Keratinocyte (primary cell): ENCODE results near the gene GDPD4. TPM values are rescaled to one million over a fixed set of nuclear protein-coding genes. Genes with fewer than 3 reads are reported as not detected.

ENCODE experiments used
- DNase-seq: peaks from one replicate; pipeline ENCODE4 v3.0.0-alpha.2; 2011; ENCODE audit warnings: low read depth, missing footprints, low spot score
- FAIRE-seq: peaks from 2 replicates; lab custom pipeline; 2011; peaks lifted over from hg19 to GRCh38; lab: Jason Lieb, UNC
- H2AFZ ChIP-seq: 2 replicates; pipeline ENCODE4 v1.6.0; 2012; ENCODE audit warnings: low read length, control low read depth, inconsistent platforms; ENCODE audit not compliant: control insufficient read depth
- H3K27ac ChIP-seq: 2 replicates; pipeline ENCODE4 v1.5.1; 2011; ENCODE audit warnings: low read length; ENCODE audit not compliant: control insufficient read depth, insufficient read depth
- H3K27me3 ChIP-seq: 3 replicates; pipeline ENCODE4 v1.6.0; 2011; ENCODE audit warnings: low read length; ENCODE audit not compliant: control insufficient read depth, insufficient read depth; ENCODE audit errors: extremely low read depth
- H3K36me3 ChIP-seq, 2 experiments: 2 replicates in 1 of 2; 3 replicates in 1 of 2; pipeline ENCODE4 v1.5.1; 2011; ENCODE audit warnings: low read length in 2 of 2, mild to moderate bottlenecking in 1 of 2; ENCODE audit not compliant: control insufficient read depth in 2 of 2, insufficient read depth in 2 of 2; ENCODE audit errors: extremely low read depth in 1 of 2
- H3K4me1 ChIP-seq: 3 replicates; pipeline ENCODE4 v1.5.1; 2011; ENCODE audit warnings: low read length; ENCODE audit not compliant: control insufficient read depth, insufficient read depth; ENCODE audit errors: extremely low read depth
- H3K4me2 ChIP-seq: 3 replicates; pipeline ENCODE4 v1.6.0; 2011; ENCODE audit warnings: low read depth, low read length; ENCODE audit not compliant: control insufficient read depth, insufficient read depth; ENCODE audit errors: extremely low read depth
- H3K4me3 ChIP-seq, 3 experiments: fragments of 200-600 bp in 1 of 3; sonication (generic) in 1 of 3; 2 replicates in 2 of 3; 3 replicates in 1 of 3; pipeline ENCODE4 v1.5.1; 2011 to 2016; ENCODE audit warnings: low read length in 3 of 3, mild to moderate bottlenecking in 3 of 3, control low read depth in 2 of 3, inconsistent platforms in 1 of 3, low read depth in 1 of 3, mixed read lengths in 1 of 3, mixed run types in 1 of 3, moderate library complexity in 1 of 3; ENCODE audit not compliant: control insufficient read depth in 2 of 3, insufficient read depth in 2 of 3; ENCODE audit errors: extremely low read depth in 1 of 3
- H3K79me2 ChIP-seq: 2 replicates; pipeline ENCODE4 v1.6.0; 2012; ENCODE audit warnings: low read length; ENCODE audit not compliant: control insufficient read depth, insufficient read depth
- H3K9ac ChIP-seq: 3 replicates; pipeline ENCODE4 v1.6.0; 2011; ENCODE audit warnings: low read length; ENCODE audit not compliant: control insufficient read depth, insufficient read depth; ENCODE audit errors: extremely low read depth
- H3K9me1 ChIP-seq: 3 replicates; pipeline ENCODE4 v1.6.0; 2011; ENCODE audit warnings: low read length; ENCODE audit not compliant: control insufficient read depth, insufficient read depth; ENCODE audit errors: extremely low read depth
- H3K9me3 ChIP-seq: 2 replicates; pipeline ENCODE4 v1.5.1; 2012; ENCODE audit warnings: low read depth, low read length; ENCODE audit not compliant: control insufficient read depth
- H4K20me1 ChIP-seq: 3 replicates; pipeline ENCODE4 v1.6.0; 2011; ENCODE audit warnings: low read length; ENCODE audit not compliant: control insufficient read depth, insufficient read depth; ENCODE audit errors: extremely low read depth
- EZH2 ChIP-seq: IDR thresholded peaks from one replicate; pipeline ENCODE4 v1.6.1; 2012; ENCODE audit warnings: inconsistent platforms, mild to moderate bottlenecking, low read length, moderate library complexity
- dilution Hi-C: fragments of 300-500 bp; cut with MboI; formaldehyde crosslinking; loops from one replicate; pipeline ENCODE4 v1.7.0; 2020; ENCODE audit warnings: low sequenced_read_pairs; ENCODE audit not compliant: extremely low pct_ligation_motif_present
- polyA plus RNA-seq, 5 experiments: library from polyadenylated mRNA; depleted of rRNA in 3 of 5; stranded (reverse) in 3 of 5; stranded (forward) in 1 of 5; unstranded in 1 of 5; fragments of >200 nt; gene quantifications; 1 replicate in 1 of 5; 2 replicates in 3 of 5; 3 replicates in 1 of 5; pipeline versions ENCODE4 v1.2.1 to v1.2.3, GENCODE V29; 2011 to 2012; ENCODE audit warnings: missing spikeins in 2 of 5, low read depth in 1 of 5, low replicate concordance in 1 of 5
- TF ChIP-seq, protein P1 (sequence below), 3 experiments: IDR thresholded peaks in 1 of 3; conservative IDR thresholded peaks in 1 of 3; optimal IDR thresholded peaks in 1 of 3; 2 replicates in 2 of 3; 3 replicates in 1 of 3; pipeline versions ENCODE3 to v1.5.1; 2011; ENCODE audit warnings: low read length in 3 of 3, mild to moderate bottlenecking in 3 of 3, moderate library complexity in 2 of 3, control low read depth in 1 of 3, inconsistent platforms in 1 of 3; ENCODE audit not compliant: insufficient read depth in 2 of 3; ENCODE audit errors: extremely low read depth in 1 of 3

GDPD4 gene
- polyA plus RNA-seq, 1 donor (not counting 4 experiments of a cell fraction or from before 2014, with no cell fraction given): not detected

DNA sequence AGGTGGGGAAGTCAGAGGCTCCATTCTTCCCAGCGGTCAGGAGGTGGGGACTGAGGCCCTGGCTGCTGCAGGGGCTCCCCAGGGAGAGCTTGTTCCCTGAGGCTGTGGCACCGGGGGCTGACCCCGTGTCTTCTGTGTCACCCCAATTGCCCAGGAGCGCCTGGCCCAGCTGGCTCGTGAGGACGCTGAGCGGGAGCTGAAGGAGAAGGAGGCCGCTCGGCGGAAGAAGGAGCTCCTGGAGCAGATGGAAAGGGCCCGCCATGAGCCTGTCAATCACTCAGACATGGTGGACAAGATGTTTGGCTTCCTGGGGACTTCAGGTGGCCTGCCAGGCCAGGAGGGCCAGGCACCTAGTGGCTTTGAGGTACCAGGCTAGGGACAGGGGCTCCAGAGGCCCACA lies 120.3 kb downstream of the GDPD4 start:
- H3K4me3 ChIP-seq: no peak overlapping the region
- FAIRE-seq: no peak

DNA sequence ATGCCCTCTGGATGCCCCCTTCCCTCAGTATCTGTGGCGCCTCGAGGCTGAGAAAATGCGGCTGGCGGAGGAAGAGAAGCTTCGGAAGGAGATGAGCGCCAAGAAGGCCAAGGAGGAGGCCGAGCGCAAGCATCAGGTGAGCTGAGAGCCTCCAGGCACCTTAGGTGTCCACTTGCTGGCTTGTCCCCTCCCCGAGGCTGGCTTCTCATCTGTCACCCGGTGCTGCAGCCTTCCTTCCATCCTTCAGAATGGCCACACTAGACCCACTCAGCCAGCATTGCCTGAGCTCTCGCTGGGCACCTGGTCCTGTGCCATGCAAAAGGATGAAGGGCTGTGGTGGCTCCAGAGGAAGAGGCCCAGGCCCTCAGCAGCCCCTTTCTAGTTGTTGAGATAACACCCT lies 121.1 kb downstream of the GDPD4 start:
- H3K36me3 ChIP-seq: no peaks in the 10 kb centered on the region
- no peaks in the 10 kb centered on the region for H4K20me1 ChIP-seq
- no peak overlapping the region for H2AFZ ChIP-seq
- no peak overlapping the region for H3K9ac ChIP-seq
- no peak overlapping the region for H3K4me2 ChIP-seq
- H3K9me1 ChIP-seq: no peaks in the 10 kb centered on the region
- no peaks in the 10 kb centered on the region for H3K27me3 ChIP-seq
- no peaks in the 10 kb centered on the region for H3K4me1 ChIP-seq
- H3K4me3 ChIP-seq: no peak overlapping the region
- dilution Hi-C loops: no loop called here
- DNase-seq (no peak), FAIRE-seq (no peak)
- H3K9me3 ChIP-seq: no peaks in the 10 kb centered on the region
- TF ChIP-seq, protein P1, sequence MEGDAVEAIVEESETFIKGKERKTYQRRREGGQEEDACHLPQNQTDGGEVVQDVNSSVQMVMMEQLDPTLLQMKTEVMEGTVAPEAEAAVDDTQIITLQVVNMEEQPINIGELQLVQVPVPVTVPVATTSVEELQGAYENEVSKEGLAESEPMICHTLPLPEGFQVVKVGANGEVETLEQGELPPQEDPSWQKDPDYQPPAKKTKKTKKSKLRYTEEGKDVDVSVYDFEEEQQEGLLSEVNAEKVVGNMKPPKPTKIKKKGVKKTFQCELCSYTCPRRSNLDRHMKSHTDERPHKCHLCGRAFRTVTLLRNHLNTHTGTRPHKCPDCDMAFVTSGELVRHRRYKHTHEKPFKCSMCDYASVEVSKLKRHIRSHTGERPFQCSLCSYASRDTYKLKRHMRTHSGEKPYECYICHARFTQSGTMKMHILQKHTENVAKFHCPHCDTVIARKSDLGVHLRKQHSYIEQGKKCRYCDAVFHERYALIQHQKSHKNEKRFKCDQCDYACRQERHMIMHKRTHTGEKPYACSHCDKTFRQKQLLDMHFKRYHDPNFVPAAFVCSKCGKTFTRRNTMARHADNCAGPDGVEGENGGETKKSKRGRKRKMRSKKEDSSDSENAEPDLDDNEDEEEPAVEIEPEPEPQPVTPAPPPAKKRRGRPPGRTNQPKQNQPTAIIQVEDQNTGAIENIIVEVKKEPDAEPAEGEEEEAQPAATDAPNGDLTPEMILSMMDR (optimal IDR thresholded peaks at IDR 0.05 in 1 of 3, IDR thresholded peaks at IDR 0.05 in 1 of 3, conservative IDR thresholded peaks at IDR 0.05 in 1 of 3; ENCODE audit: extremely low read depth in 1 of 3, insufficient read depth in 2 of 3, low read length in 3 of 3): no peak
- TF ChIP-seq EZH2: no peak
- no peak overlapping the region for H3K27ac ChIP-seq
- no peaks in the 10 kb centered on the region for H3K79me2 ChIP-seq

More for the DNA sequence above, 120.3 kb downstream of the GDPD4 start:
- Histone ChIP-seq H3K4me1 (no peaks in the 10 kb centered on the region), H3K9me3 (no peaks in the 10 kb centered on the region), H3K9me1 (no peaks in the 10 kb centered on the region), H3K79me2 (no peaks in the 10 kb centered on the region), H3K27ac (no peak overlapping the region), H3K9ac (no peak overlapping the region), H3K36me3 (no peaks in the 10 kb centered on the region), H3K27me3 (no peaks in the 10 kb centered on the region), H3K4me2 (no peak overlapping the region), H2AFZ (no peak overlapping the region), H4K20me1 (no peaks in the 10 kb centered on the region)
- no peak for DNase-seq
- no peak for TF ChIP-seq EZH2
- TF ChIP-seq, protein P1 (optimal IDR thresholded peaks at IDR 0.05 in 1 of 3, IDR thresholded peaks at IDR 0.05 in 1 of 3, conservative IDR thresholded peaks at IDR 0.05 in 1 of 3; ENCODE audit: extremely low read depth in 1 of 3, insufficient read depth in 2 of 3, low read length in 3 of 3): no peak
- dilution Hi-C loops: no loop called here
